Urinary bladder (tissue), 4 donors: ENCODE measurements around the gene CARMIL1. TPM values are rescaled to one million over a fixed set of nuclear protein-coding genes. Genes with fewer than 3 reads are reported as not detected.

ENCODE experiments used
- DNase-seq: peaks from one replicate; pipeline ENCODE4 v3.0.0-alpha.2; 2015; ENCODE audit errors: extremely low spot score
- H3K27ac ChIP-seq: one replicate; pipeline ENCODE4 v1.5.1; 2013; ENCODE audit warnings: low read depth, mild to moderate bottlenecking, moderate library complexity
- H3K36me3 ChIP-seq: one replicate; pipeline ENCODE4 v1.6.1; 2013; ENCODE audit warnings: mild to moderate bottlenecking, moderate library complexity; ENCODE audit not compliant: insufficient read depth
- H3K4me1 ChIP-seq: one replicate; pipeline ENCODE4 v1.6.1; 2013; ENCODE audit warnings: mild to moderate bottlenecking, moderate library complexity; ENCODE audit not compliant: insufficient read depth
- H3K4me3 ChIP-seq: one replicate; pipeline ENCODE4 v1.5.1; 2013; ENCODE audit warnings: low read depth, low read length
- WGBS: extraction: QIAGEN DNeasy Blood & Tissue Kit; methylation state at CpG from one replicate; pipeline ENCODE4 v1.1.7; 2013; 5-methylcytosine and 5-hydroxymethylcytosine counted together
- polyA plus RNA-seq: library from polyadenylated mRNA; stranded (reverse); fragments of 200-250 nt; gene quantifications from one replicate; pipeline ENCODE4 v1.2.3, GENCODE V29; 2013
- total RNA-seq: library from RNA; depleted of rRNA; stranded (reverse); fragments of >200 nt; gene quantifications from one replicate; pipeline ENCODE4 v1.2.3, GENCODE V29; 2014
- donor health status: healthy with polysubstance abuse.
- donor health status: healthy.

Gene CARMIL1
- total and polyA plus RNA-seq, 2 donors = 11.1 to 26.5 TPM

GRCh38 chr6:25324066-25324762 is 45.0 kb downstream of the CARMIL1 start:
- H3K4me3 ChIP-seq = no peak overlapping the region
- no peak overlapping the region for H3K27ac ChIP-seq
- no peaks in the 10 kb centered on the region for H3K36me3 ChIP-seq
- 88% methylated on average over 1 of the region's 1 CpG for WGBS
- DNase-seq = no peak
- no peaks in the 10 kb centered on the region for H3K4me1 ChIP-seq

DNA sequence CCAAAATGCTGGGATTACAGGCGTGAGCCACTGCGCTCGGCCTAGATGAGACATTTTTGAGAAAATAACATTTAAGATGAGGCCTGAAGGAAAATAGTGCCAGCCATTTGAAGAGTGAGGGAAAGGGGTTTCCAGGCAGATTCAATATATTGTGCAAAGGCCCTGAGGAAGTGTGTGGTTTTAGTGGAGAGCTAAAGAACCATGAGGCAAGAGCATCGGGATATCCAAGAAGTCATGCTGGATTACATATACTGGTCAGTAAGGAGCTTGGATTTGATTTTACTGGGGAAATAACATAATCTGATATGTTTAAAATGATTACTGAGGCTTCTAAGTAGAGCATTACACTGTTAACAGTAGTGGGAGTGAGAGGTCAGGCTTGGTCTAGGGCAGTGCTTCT is 47.0 kb downstream of the CARMIL1 start:
- Histone ChIP-seq H3K36me3 (no peaks in the 10 kb centered on the region), H3K27ac (no peak overlapping the region), H3K4me3 (no peak overlapping the region), H3K4me1 (no peaks in the 10 kb centered on the region)
- 97% methylated on average over 4 of the region's 4 CpGs for WGBS
- DNase-seq = no peak

- 85% methylated on average over 4 of the region's 4 CpGs for WGBS
- Histone ChIP-seq H3K36me3 (no peaks in the 10 kb centered on the region), H3K4me1 (no peaks in the 10 kb centered on the region), H3K4me3 (no peak overlapping the region), H3K27ac (no peak overlapping the region)
- no peak for DNase-seq
These were observed 47.8 kb downstream of the CARMIL1 start for GRCh38 chr6:25326960-25327359.

GRCh38 chr6:25327432-25327831 is 48.3 kb downstream of the CARMIL1 start:
- no peak overlapping the region for H3K27ac ChIP-seq
- 59% methylated on average over 2 of the region's 2 CpGs for WGBS
- H3K4me1 ChIP-seq = no peaks in the 10 kb centered on the region
- H3K4me3 ChIP-seq = no peak overlapping the region
- DNase-seq = no peak
- no peaks in the 10 kb centered on the region for H3K36me3 ChIP-seq

DNA sequence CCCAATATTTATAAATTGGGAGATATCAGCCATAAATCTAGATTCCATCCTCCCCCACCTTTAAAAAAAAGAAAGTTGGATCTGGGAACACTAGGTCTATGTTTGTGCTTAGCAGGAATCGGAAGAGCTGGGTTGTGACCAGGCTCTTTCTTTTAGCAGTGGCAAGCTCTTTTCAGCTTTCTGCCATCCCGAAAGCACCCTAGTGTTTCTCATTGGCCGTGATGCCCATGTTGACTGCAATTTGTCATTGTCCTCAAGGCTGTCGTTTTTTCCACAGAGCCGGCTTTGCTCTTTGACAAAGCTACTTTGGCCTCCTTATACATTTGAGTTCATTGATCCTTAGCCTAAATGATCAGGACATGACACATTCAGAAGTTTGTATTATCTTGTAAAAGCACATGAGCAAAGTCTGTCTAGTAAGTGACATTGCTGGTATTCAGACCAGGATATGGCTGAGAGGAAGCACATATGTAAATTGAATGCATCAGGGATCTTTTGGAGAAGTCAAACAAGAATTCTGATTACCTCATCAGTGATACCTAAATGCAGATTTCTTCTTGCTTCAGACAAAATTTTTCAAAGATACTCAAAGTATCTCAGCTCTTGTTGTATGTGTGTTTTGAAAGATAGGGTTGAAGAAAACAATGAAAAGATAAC is 50.1 kb downstream of the CARMIL1 start:
- H3K27ac ChIP-seq = no peak overlapping the region
- no peaks in the 10 kb centered on the region for H3K4me1 ChIP-seq
- 84% methylated on average over 5 of the region's 5 CpGs for WGBS

GRCh38 chr6:25329982-25330381 is 50.8 kb downstream of the CARMIL1 start:
- no peak overlapping the region for H3K4me3 ChIP-seq
- H3K4me1 ChIP-seq = no peaks in the 10 kb centered on the region
- H3K27ac ChIP-seq = no peak overlapping the region
- no peak for DNase-seq
- no peaks in the 10 kb centered on the region for H3K36me3 ChIP-seq
- WGBS = 88% methylated on average over 4 of the region's 4 CpGs

More for the DNA sequence above, 50.1 kb downstream of the CARMIL1 start:
- no peak for DNase-seq
- Histone ChIP-seq H3K36me3 (no peaks in the 10 kb centered on the region), H3K4me3 (no peak overlapping the region)

GRCh38 chr6:25330796-25331685 is 51.9 kb downstream of the CARMIL1 start:
- 64% methylated on average over 5 of the region's 5 CpGs for WGBS

GRCh38 chr6:25332165-25332564 is 53.0 kb downstream of the CARMIL1 start:
- DNase-seq = no peak
- 72% methylated on average over 3 of the region's 3 CpGs for WGBS
- no peak overlapping the region for H3K4me3 ChIP-seq

More at GRCh38 chr6:25330796-25331685, 51.9 kb downstream of the CARMIL1 start:
- Histone ChIP-seq H3K36me3 (no peaks in the 10 kb centered on the region), H3K4me1 (no peaks in the 10 kb centered on the region), H3K27ac (no peak overlapping the region), H3K4me3 (no peak overlapping the region)
- DNase-seq = no peak

GRCh38 chr6:25332655-25333071 is 53.5 kb downstream of the CARMIL1 start:
- Histone ChIP-seq H3K4me3 (no peak overlapping the region), H3K36me3 (no peaks in the 10 kb centered on the region), H3K27ac (no peak overlapping the region), H3K4me1 (no peaks in the 10 kb centered on the region)
- no peak for DNase-seq
- 53% methylated on average over 5 of the region's 5 CpGs for WGBS

More at GRCh38 chr6:25332165-25332564, 53.0 kb downstream of the CARMIL1 start:
- no peak overlapping the region for H3K27ac ChIP-seq
- no peaks in the 10 kb centered on the region for H3K36me3 ChIP-seq
- H3K4me1 ChIP-seq = no peaks in the 10 kb centered on the region

GRCh38 chr6:25333471-25333870 is 54.3 kb downstream of the CARMIL1 start:
- DNase-seq = no peak
- WGBS = 96% methylated on average over 3 of the region's 3 CpGs
- Histone ChIP-seq H3K4me1 (no peaks in the 10 kb centered on the region), H3K27ac (no peak overlapping the region), H3K36me3 (no peaks in the 10 kb centered on the region), H3K4me3 (no peak overlapping the region)

- 83% methylated on average over 4 of the region's 4 CpGs for WGBS
- no peaks in the 10 kb centered on the region for H3K36me3 ChIP-seq
- H3K4me3 ChIP-seq = no peak overlapping the region
- no peaks in the 10 kb centered on the region for H3K4me1 ChIP-seq
- DNase-seq = no peak
- no peak overlapping the region for H3K27ac ChIP-seq
These were observed 55.6 kb downstream of the CARMIL1 start for GRCh38 chr6:25334793-25335192.

DNA sequence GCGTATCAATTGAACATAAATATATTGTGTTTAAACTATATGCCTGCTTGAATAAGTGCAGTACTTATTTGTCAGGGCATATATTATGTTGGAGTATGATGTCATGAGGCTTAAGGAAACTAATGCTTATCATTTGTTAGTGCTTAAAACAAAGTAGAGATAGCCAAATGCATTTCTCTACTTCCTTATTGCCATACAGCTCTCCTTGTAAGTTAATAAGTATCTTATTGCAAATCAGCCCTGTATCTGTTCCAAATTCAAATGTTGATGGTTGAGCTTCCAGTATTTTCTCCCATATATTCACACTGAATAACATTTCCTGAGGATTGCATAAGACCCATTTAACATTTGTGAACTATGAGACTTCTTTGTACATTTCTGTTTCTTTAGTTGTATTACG is 57.8 kb downstream of the CARMIL1 start:
- no peak overlapping the region for H3K27ac ChIP-seq
- H3K36me3 ChIP-seq = no peaks in the 10 kb centered on the region
- no peak overlapping the region for H3K4me3 ChIP-seq
- no peak for DNase-seq
- 89% methylated on average over 2 of the region's 2 CpGs for WGBS
- H3K4me1 ChIP-seq = no peaks in the 10 kb centered on the region

- WGBS = 88% methylated on average over 4 of the region's 4 CpGs
- H3K36me3 ChIP-seq = no peaks in the 10 kb centered on the region
- no peak for DNase-seq
- H3K4me1 ChIP-seq = no peaks in the 10 kb centered on the region
- no peak overlapping the region for H3K4me3 ChIP-seq
- no peak overlapping the region for H3K27ac ChIP-seq
These were observed 58.3 kb downstream of the CARMIL1 start for GRCh38 chr6:25337431-25337830.
